ENCODE data around the gene NOS1AP.

Gene NOS1AP

DNA sequence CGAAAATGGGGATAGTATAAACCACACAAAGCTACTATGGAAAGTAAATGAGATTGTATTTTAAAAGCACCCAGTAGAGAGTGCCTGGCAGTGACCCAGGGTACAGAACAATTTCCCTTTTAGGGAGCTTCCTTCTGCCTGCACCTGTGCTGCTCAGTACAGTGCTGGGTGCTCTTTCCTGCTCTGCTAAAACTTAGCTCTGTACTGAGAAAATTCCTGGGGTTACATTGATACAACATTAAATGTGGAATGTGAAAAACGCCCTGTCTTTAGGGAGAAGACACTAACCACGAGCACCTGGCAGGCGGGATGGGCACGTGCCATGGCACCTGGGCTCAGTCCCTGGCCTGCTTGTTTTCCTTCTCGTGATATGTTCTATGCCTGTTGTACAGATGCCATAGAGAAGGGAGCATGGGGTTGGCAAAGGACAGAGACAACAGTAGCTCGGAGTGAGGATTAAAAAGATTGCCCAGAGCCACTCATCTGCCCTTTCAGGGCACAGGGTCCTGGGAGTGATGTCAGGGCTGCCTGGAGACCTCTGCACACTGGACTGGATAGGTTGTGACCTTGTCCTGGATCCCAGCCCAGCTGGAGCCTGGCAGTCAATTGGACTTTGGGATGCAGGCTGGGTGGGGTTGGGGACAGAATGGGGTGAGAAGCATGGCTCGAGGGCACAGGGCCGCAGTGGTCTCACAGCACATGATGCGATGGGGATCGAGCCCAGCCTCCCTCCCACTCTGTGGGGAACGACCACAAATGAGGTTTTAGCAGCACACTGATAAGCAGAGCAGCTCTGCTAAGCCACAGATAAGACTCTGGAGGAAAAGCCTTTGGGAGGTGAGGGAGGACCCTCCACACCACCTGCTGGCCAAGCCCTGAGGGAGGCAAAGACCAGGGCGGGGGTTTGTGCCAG lies 302.9 kb downstream of the NOS1AP start:
- DNase-seq: no peak

DNA sequence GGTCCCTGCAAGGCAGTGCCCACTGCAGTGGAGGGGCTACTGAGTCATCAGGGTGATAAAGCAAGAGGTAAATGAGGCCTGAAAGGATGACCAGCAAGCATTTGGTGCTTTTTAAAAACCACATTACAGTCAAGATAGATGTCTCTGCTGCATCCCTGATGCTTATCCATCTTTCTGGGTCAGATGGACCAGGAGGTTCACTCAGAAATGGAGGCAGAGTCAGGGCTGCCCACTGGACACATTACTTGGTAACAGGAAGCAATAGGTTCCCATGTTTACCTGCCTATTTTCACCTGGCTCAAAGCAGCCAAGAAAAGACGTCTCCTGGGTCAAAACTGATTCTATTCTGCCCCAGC lies 303.6 kb downstream of the NOS1AP start:
- DNase-seq: no peak

DNA sequence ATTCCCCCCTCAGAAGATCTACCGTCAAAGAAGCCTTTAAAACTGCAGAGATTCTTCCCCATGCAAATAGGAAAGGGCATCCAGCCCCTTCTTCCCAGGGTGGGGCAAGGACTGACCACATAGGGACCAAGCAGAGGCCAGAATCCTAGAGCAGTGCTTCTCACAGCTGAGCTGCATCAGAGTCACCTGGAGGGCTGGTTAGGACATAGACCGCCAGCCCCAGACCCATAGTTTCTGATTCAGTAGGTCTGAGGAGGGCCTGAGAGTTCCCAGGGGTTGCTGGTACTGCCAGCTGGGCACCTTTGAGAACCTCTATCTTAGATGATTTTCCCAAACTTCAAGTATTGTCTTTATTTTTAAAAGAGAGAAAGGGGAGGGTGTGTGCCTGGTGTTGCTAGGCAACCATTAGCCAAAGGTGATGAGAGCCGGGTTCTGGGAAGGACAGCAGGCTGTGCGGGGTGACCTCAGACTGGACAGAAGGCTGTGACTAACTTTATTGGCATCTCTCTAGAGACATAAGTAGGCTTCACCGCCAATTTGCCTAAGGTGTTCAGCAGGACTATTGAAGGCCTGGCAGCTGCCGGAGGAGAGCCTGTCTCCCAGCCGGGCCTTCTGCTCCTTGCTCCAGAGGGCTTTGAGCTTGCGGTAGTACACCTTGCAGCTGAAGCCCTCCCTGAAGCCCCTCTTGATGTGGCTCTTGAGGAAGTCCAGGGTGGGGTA lies 304.2 kb downstream of the NOS1AP start:
- DNase-seq: no peak

- no peak for DNase-seq
These were observed 304.9 kb downstream of the NOS1AP start for GRCh38 chr1:162374406-162374805.

- no peak for DNase-seq
These were observed 306.0 kb downstream of the NOS1AP start for GRCh38 chr1:162375463-162375862.

DNA sequence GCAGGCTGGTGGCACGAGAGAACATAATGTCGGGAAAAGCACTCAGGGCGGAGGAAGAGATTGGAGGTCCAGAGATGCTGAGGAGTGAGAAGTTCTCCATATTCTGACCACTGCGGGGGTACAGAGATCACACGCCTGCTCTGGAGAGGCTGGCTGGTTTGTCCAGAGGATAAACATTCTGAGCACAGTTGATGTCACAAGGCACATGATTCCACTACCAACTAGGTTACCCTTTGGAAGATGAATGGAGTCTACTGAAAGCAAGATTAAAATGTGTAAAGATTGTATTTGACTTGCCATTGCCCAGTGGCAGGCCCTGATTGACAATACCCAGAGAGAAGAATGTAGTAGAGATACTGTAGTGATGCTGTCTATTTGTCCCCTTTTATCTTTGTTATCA lies 307.2 kb downstream of the NOS1AP start, which contains the start of gene SPATA46:
Gene SPATA46 (minus strand): TSS at position 164 of the 400 bp plus-strand sequence. CDS start 64 bp downstream, at position 100.
- DNase-seq: no peak

DNA sequence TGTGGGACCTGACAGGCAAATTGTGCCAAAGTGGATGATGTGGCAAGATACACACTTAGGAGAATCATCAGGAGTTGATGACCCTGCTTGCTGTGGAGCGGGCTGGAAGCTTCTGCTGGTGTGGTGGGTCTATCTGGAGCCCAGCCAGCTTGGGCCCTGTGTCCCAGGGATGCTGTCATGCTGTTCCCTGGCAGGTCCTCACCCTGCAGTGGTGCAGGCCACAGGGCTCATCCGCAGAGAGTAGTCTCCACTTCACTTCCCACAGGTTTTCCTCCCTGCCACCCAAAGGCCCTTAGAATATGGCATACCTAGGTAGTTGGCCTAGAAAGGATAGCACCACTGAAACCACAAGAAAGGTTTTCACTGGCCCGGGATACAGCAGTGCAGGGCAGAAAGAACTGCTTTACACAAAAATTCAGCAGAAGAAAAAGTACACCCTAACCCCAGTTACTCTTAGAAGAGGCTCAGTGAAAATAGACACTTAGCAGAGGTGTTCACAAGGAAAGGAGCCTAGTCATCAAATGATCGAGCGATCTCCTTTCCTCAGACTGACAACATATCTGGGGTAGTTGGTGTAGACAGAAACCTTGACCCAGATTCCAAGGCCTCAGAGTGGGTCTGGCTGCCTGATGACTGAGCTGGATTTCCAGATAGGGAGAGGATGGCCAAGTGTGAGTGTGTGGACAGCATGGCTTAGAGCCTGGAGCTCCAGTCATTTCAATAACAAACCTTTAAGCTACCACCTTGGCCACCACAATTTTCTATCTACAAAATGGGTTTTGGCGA lies 310.8 kb downstream of the NOS1AP start:
- no peak for DNase-seq

GRCh38 chr1:162381383-162381782 lies 311.9 kb downstream of the NOS1AP start, which contains the start of gene C1orf226:
TSS of gene C1orf226 (plus strand) at chr1:162381728. CDS start at chr1:162381902, 174 bp downstream.
- DNase-seq: no peak

DNA sequence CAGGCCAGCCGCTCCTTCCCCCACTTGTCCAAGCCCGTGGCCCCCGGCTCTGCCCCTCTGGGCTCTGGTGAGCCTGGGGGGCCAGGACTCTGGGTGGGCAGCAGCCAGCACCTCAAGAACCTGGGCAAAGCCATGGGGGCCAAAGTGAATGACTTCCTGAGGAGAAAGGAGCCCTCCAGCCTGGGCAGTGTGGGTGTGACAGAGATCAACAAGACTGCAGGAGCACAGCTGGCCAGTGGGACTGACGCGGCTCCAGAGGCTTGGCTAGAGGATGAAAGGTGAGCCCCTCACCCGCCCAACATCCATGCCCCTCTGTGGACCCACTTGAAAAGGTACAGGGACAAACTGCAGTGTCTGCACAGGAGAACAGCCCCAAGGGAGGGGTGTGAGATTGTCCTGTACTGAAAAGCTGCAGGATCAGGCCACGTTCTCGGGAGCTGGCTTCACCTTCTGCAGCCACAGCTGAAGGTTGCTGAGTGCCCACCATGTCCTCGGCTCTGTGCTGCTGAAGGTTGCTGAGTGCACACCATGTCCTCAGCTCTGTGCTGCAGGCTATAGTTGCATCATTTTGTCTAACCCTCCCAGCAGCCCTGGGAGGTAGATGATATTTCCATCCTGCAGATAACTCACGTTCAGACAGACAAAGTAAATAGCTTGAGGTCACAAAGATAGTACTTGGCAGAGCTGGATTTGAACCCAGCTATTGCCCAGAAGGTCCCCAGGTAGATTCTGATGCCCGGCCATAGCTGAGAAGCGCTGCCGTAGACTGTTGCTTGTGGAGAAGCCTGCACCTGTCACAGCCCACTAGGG lies 312.7 kb downstream of the NOS1AP start:
- no peak for DNase-seq

DNA sequence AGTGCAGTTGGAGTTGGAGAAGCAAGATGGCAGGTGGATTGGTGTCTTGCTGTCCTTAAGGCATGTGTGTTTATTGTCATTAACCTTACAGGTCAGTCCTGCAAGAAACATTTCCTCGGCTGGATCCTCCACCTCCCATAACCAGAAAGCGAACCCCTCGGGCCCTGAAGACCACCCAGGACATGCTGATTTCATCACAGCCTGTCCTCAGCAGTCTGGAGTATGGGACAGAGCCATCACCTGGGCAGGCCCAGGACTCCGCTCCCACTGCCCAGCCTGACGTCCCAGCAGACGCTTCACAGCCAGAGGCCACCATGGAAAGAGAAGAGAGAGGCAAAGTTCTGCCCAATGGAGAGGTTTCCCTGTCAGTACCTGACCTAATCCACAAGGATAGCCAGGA lies 313.6 kb downstream of the NOS1AP start:
- DNase-seq: no peak

DNA sequence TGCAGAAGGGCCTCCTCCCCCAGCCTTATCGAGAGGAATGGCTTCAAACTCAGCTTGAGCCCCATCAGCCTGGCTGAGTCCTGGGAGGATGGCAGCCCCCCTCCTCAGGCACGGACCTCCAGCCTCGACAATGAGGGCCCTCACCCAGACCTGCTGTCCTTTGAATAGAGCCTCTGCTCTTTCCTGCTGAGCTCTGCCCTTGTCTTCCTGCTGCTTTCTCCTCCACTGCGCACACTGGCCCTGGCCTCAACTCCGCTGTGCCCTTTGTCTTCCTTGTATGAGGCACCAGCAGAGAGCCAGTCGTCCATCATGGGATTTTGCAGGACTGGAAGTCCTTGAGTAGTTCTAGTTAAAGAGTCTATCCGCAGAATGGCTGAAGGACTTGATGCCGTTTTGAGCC lies 314.0 kb downstream of the NOS1AP start:
- no peak for DNase-seq

GRCh38 chr1:162384116-162384515 lies 314.6 kb downstream of the NOS1AP start:
- DNase-seq: no peak

DNA sequence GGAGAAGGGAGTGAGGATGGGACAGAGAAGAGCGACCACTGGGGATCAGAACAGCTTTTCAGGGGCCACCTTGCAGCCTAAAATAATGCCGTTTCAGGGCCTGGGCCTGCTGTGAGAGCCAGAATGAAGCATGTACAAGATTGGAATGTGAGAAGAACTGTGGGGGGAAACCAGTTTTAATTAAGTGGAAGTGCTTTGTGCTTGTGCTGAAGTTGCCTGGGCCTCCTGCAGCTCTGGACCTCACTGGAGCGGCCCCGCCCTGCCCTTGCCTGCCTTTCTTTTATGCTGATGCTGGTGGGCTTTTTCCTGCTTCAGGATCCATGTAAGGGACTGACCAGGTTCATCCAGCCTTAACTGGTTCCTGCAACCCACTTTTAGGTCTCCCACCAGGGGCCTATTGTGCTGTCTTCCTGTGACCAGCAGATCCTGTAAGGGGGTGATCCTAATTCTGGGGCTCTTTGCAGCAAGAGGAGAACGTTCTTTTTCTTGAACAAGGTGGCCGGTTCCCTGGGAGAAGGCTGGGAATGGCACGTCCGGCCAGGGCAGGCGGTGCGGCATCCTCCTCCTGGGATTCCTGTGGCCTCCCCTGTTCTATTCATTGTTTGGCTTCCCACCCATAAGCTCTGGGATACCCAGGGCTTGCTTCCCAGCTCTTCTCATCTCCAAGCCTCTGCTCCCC lies 315.2 kb downstream of the NOS1AP start:
- no peak for DNase-seq

DNA sequence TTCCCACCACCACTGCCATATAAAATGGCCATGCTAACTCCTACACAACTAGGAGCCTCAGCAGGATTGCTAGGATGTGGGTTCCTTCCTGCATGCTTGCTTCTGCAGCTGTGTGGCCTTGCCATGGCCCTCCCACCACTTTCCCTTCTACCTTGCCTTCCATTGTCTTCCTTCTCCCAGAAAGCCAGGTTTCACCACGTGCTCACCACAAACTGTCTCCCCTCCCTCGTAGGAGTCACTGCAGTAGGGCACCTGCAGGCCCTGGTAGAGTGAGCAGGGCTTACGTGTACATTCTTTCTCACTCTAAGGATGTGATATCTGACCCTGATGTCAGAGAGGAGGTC lies 315.8 kb downstream of the NOS1AP start:
- DNase-seq: no peak

DNA sequence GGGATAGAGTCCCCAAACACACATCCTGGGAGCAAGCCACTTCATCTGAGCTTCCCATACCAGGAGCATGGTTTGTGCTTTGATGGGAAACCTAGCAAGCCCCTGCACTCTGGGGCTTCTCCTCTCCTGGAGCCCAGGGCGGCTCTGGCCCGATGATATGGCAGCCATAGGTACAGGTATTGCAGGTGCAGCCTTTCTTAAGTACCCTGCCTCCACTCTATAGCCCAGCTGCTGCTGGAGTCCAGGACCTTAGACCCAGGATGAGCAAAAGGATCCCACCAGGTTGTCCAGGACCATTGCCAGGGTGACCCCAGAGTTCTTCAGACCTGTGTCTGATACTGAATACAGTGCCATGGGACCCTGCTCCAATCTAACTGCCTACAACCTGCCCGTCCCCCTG lies 316.2 kb downstream of the NOS1AP start:
- no peak for DNase-seq

DNA sequence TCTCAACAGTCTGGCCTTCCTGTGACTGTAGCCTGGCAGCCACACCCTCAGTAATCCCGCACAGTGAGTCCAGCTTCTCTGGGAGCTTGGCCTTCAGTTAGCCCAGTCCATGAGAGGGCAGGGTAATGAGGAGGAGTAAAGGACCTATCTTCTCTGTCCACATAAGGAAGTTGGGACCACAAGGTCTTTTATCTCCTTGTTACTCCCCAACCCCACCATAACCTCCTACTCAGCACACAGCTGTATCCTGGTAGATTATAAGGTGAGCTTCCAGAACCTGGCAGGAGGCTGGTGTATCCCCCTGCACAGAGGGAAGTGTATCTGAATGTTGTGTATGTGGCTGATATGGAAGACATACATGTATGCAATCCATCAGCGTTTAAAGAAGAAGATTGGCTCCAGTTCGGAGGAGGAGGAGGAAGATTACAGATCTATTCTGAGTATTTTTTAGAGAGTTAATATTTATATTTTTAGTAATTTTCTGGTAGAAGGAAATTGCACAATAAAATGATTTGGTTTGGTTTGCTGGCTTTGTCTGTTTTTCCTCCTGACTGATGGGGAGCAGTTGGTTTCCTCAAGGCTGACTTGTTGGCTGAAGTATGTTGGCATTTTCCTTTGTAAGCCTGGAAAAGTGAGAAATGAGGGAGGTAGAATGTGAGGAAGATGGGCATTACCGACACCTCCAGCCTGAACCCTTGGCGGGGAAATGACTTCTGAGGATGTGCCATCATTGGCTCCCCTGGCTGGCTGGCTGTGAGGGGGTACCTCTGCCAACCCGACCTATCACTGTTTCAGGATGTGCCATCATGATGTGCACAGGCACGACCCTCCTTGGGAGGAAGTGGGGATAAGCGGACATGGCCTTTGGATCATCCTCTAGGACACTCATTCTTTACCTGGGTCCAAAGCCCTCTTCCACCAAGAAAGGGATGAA lies 317.1 kb downstream of the NOS1AP start:
- no peak for DNase-seq

DNA sequence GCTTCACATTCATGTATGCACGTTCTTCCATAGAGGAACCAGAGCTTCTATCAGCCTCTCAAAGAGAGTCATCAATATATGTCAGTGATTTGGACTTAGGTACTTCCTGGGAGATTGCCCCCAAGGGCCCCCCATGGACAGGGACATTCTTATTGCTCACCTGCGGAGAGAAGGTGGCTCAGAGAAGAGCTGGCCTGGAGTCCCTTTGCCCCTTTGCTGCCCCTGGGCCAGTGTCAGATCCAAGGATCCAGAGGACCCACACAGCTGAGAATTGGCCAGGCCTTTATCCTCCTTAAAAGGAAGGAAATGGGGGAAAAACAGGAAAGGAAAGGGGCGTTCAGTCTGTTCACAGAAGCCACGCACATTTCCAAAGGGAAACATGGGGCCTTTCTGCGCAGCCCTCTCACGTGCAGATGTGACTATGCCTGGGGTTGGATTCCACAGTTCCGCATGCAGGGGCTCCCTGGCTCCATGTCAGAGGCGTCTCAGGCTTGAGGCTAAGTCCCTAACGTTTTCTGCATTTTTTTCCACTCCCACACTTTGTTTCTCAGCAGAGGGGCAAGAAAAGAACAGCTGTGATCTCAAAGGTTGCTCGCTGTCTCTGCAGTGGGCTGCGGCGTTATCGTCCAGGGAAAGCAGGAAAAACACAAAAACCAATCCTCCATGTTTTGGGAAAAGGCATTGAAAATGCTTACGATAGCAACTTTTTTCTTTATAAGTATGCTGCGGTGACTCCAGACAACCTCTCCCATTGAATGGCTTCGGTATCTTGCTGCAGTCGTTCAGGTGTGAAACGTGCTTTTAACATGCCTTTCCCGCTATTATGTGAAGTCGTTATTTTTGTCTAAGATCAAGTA lies 318.0 kb downstream of the NOS1AP start:
- DNase-seq: no peak

- DNase-seq: no peak
These were observed 318.6 kb downstream of the NOS1AP start for GRCh38 chr1:162388083-162388594.

DNA sequence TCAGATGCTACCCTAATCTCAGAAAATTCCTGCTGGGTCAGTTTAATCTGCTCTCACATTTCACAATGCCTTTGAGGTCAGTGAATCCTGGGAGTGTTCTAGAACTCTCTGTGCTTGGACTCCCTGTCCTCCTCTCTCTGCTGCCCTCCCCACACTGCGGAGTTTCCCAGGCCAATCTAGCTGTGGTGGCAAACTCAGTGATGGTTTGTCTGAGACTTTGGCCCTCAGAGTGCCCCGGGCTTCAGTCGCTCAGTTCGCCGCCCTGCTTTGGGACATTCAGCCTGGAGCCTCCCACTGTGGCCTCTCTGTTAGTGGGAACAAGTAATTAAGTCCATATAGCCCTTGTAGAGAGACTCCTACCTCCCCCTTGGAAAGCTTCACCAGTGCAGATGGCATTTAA lies 319.1 kb downstream of the NOS1AP start:
- no peak for DNase-seq
